ENCODE data around the gene ACSS3. TPM values are rescaled to one million over a fixed set of nuclear protein-coding genes. Genes with fewer than 3 reads are reported as not detected.

ACSS3 gene
- total and polyA plus RNA-seq, 2 donors (not counting 3 experiments of a cell fraction or from before 2014, with no cell fraction given) = 0.12 to 0.86 TPM

- Histone ChIP-seq H2AFZ (ENCODE audit: low read depth, low read length) (no peak overlapping the region), H4K20me1 (replicated peaks; ENCODE audit: control insufficient read depth, extremely low read depth, insufficient read depth, low read length) (no peaks in the 10 kb centered on the region), H3K27ac (ENCODE audit: insufficient read depth, low read depth, low read length) (no peak overlapping the region), H3K36me3 (ENCODE audit: control insufficient read depth in 2 of 2, extremely low read depth in 1 of 2, insufficient read depth in 2 of 2, low read length in 2 of 2) (no peaks in the 10 kb centered on the region), H3K4me1 (ENCODE audit: control insufficient read depth, extremely low read depth, insufficient read depth, low read length) (no peaks in the 10 kb centered on the region), H3K79me2 (ENCODE audit: control insufficient read depth, insufficient read depth, low read length) (no peaks in the 10 kb centered on the region), H3K4me2 (ENCODE audit: insufficient read depth, low read length) (no peak overlapping the region), H3K9me1 (replicated peaks; ENCODE audit: control insufficient read depth, extremely low read depth, insufficient read depth, low read length) (no peaks in the 10 kb centered on the region), H3K9me3 (replicated peaks; ENCODE audit: control insufficient read depth, insufficient read depth, low read length) (no peaks in the 10 kb centered on the region), H3K9ac (replicated peaks; ENCODE audit: extremely low read depth, insufficient read depth, low read length) (no peak overlapping the region), H3K27me3 (ENCODE audit: control insufficient read depth in 2 of 2, insufficient read depth in 2 of 2, low read length in 2 of 2) (no peaks in the 10 kb centered on the region), H3K4me3 (replicated peaks in 1 of 3; ENCODE audit: insufficient read depth in 1 of 3, low read depth in 1 of 3, low read length in 3 of 3) (no peak overlapping the region)
- dilution Hi-C loops (cut with MboI; ENCODE audit: extremely low pct_ligation_motif_present, low sequenced_read_pairs) (no loop called here), intact Hi-C loops (cut with micrococcal nuclease) (no loop called here)
- TF ChIP-seq MAX (IDR thresholded peaks at IDR 0.05; ENCODE audit: insufficient read depth, insufficient read length) = no peak
- TF ChIP-seq EZH2 (IDR thresholded peaks at IDR 0.05; ENCODE audit: borderline replicate concordance, low read depth, low read length, severe bottlenecking) = no peak
- BruUV-seq (replicated peaks) = no TSS peak
- FAIRE-seq (no peak), DNase-seq (ENCODE audit: low read depth, low spot score) (no peak)
- ChIA-PET CTCF (no interaction called here), POLR2A (interaction anchor here (0.7 kb wide), 1 partner anchor 1625 kb away, joined by 3 read pairs; no protein-coding TSS in a partner anchor)
Measured at GRCh38 chr12:81224626-81225025, 146.7 kb downstream of the ACSS3 start.

- Histone ChIP-seq H3K4me2 (ENCODE audit: insufficient read depth, low read length) (no peak overlapping the region), H3K27me3 (ENCODE audit: control insufficient read depth in 2 of 2, insufficient read depth in 2 of 2, low read length in 2 of 2) (peaks cover 0 to 2% of the 10 kb centered on the region in 2 experiments), H3K9me1 (replicated peaks; ENCODE audit: control insufficient read depth, extremely low read depth, insufficient read depth, low read length) (no peaks in the 10 kb centered on the region), H2AFZ (ENCODE audit: low read depth, low read length) (no peak overlapping the region), H3K36me3 (ENCODE audit: control insufficient read depth in 2 of 2, extremely low read depth in 1 of 2, insufficient read depth in 2 of 2, low read length in 2 of 2) (no peaks in the 10 kb centered on the region), H3K27ac (ENCODE audit: insufficient read depth, low read depth, low read length) (no peak overlapping the region), H3K4me1 (ENCODE audit: control insufficient read depth, extremely low read depth, insufficient read depth, low read length) (no peaks in the 10 kb centered on the region), H4K20me1 (replicated peaks; ENCODE audit: control insufficient read depth, extremely low read depth, insufficient read depth, low read length) (no peaks in the 10 kb centered on the region), H3K9ac (replicated peaks; ENCODE audit: extremely low read depth, insufficient read depth, low read length) (no peak overlapping the region), H3K4me3 (replicated peaks in 1 of 3; ENCODE audit: insufficient read depth in 1 of 3, low read depth in 1 of 3, low read length in 3 of 3) (no peak overlapping the region), H3K79me2 (ENCODE audit: control insufficient read depth, insufficient read depth, low read length) (no peaks in the 10 kb centered on the region), H3K9me3 (replicated peaks; ENCODE audit: control insufficient read depth, insufficient read depth, low read length) (no peaks in the 10 kb centered on the region)
- BruUV-seq (replicated peaks) = no TSS peak
- FAIRE-seq (no peak), DNase-seq (ENCODE audit: low read depth, low spot score) (no peak)
- intact Hi-C loops (cut with micrococcal nuclease) (no loop called here), dilution Hi-C loops (cut with MboI; ENCODE audit: extremely low pct_ligation_motif_present, low sequenced_read_pairs) (no loop called here)
- CTCF ChIA-PET = no interaction called here
- TF ChIP-seq MYC (IDR thresholded peaks at IDR 0.05; ENCODE audit: low read depth, low read length) (no peak), POLR2A (IDR thresholded peaks at IDR 0.05; ENCODE audit: low read depth, low read length) (no peak), GATA2 (IDR thresholded peaks at IDR 0.05; ENCODE audit: insufficient read depth, insufficient read length, low read depth, low read length) (no peak), EZH2 (IDR thresholded peaks at IDR 0.05; ENCODE audit: borderline replicate concordance, low read depth, low read length, severe bottlenecking) (no peak), FOS (IDR thresholded peaks at IDR 0.05; ENCODE audit: borderline replicate concordance, insufficient read depth, low read length) (no peak), JUN (IDR thresholded peaks at IDR 0.05; ENCODE audit: borderline replicate concordance, insufficient read depth, insufficient read length, low read depth) (no peak), POLR2AphosphoS5 (IDR thresholded peaks at IDR 0.05; ENCODE audit: insufficient read depth, low read depth, low read length) (no peak), MAX (IDR thresholded peaks at IDR 0.05; ENCODE audit: insufficient read depth, insufficient read length) (no peak), CTCF (IDR thresholded peaks at IDR 0.05; ENCODE audit: extremely low read depth in 1 of 2, insufficient read depth in 1 of 2, low read depth in 1 of 2, low read length in 2 of 2) (no peak)
- POLR2A ChIA-PET = no interaction called here
Measured at GRCh38 chr12:81229759-81230158, 151.9 kb downstream of the ACSS3 start.

Measured in endothelial cell of umbilical vein (primary cell).